ENCODE measurements around the gene RGS19.
A peak's percentile ranks its signal among the peaks of the same experiment; 100 is the strongest.
"Not testable (repeated sequence)": the region's sequence is repeated elsewhere in the genome, so short reads cannot be mapped to it uniquely, and the experiment has no call there.

Gene RGS19

GRCh38 chr20:64095455-64095854 is 16.1 kb upstream of the RGS19 start:
- no peak for DNase-seq (ENCODE audit: low read depth in 2 of 2)

GRCh38 chr20:64093013-64093503 is 13.7 kb upstream of the RGS19 start:
- DNase-seq (ENCODE audit: low read depth in 2 of 2) = no peak

GRCh38 chr20:64092258-64093012 is 13.1 kb upstream of the RGS19 start:
- no peak for DNase-seq (ENCODE audit: low read depth in 2 of 2)

- no peak for DNase-seq (ENCODE audit: low read depth in 2 of 2)
Observed at GRCh38 chr20:64091770-64092169, 12.5 kb upstream of the RGS19 start.

GRCh38 chr20:64091340-64091739 is 12.0 kb upstream of the RGS19 start:
- no peak for DNase-seq (ENCODE audit: low read depth in 2 of 2)

GRCh38 chr20:64090165-64090564 is 10.8 kb upstream of the RGS19 start:
- DNase-seq (ENCODE audit: low read depth in 2 of 2) = no peak

GRCh38 chr20:64088586-64088985 is 9.3 kb upstream of the RGS19 start:
- not testable (repeated sequence) for DNase-seq (ENCODE audit: low read depth in 2 of 2)

- DNase-seq (ENCODE audit: low read depth in 2 of 2) = not testable (repeated sequence)
Observed at GRCh38 chr20:64087226-64087825, 8.0 kb upstream of the RGS19 start.

GRCh38 chr20:64086801-64087200 is 7.5 kb upstream of the RGS19 start:
- DNase-seq (ENCODE audit: low read depth in 2 of 2) = no peak

GRCh38 chr20:64084685-64085152 is 5.4 kb upstream of the RGS19 start:
- DNase-seq (ENCODE audit: low read depth in 2 of 2) = no peak

GRCh38 chr20:64083804-64084684 is 4.7 kb upstream of the RGS19 start, which contains the start of gene LKAAEAR1:
Gene LKAAEAR1 (minus strand): TSS chr20:64084398. CDS start chr20:64084219, 179 bp downstream.
- DNase-seq (ENCODE audit: low read depth in 2 of 2) = no peak

- peak; percentile 27 to 40 for DNase-seq (ENCODE audit: low read depth in 2 of 2)
Observed at GRCh38 chr20:64083378-64083803, 4.1 kb upstream of the RGS19 start.

- no peak for DNase-seq (ENCODE audit: low read depth in 2 of 2)
Observed at GRCh38 chr20:64082820-64083377, 3.6 kb upstream of the RGS19 start.

- DNase-seq (ENCODE audit: low read depth in 2 of 2) = no peak
Observed at GRCh38 chr20:64082126-64082731, 2.9 kb upstream of the RGS19 start.

- DNase-seq (ENCODE audit: low read depth in 2 of 2) = no peak
Observed at GRCh38 chr20:64081624-64081964, 2.3 kb upstream of the RGS19 start.

- no peak for DNase-seq (ENCODE audit: low read depth in 2 of 2)
Observed at GRCh38 chr20:64080813-64081623, 1.7 kb upstream of the RGS19 start.

GRCh38 chr20:64080013-64080812 is 895 bp upstream of the RGS19 start, which contains the start of gene OPRL1:
Gene OPRL1 (plus strand): TSS chr20:64080082. CDS start chr20:64092721, 12,639 bp downstream.
- DNase-seq (ENCODE audit: low read depth in 2 of 2) = no peak

- DNase-seq (ENCODE audit: low read depth in 2 of 2) = no peak
Observed at GRCh38 chr20:64078934-64079272, 415 bp downstream of the RGS19 start.

GRCh38 chr20:64077876-64078551 is 1.3 kb downstream of the RGS19 start:
- no peak for DNase-seq (ENCODE audit: low read depth in 2 of 2)
